PC-3 (cell line): ENCODE data around the gene SLIT1. TPM values are rescaled to one million over a fixed set of nuclear protein-coding genes. Genes with fewer than 3 reads are reported as not detected.

ENCODE experiments used
- ATAC-seq: fragments of 200-7000 bp; cut with Tn5 transposase; 2 replicates; pipeline ENCODE4 v1.9.1; 2020; ENCODE audit warnings: mild to moderate bottlenecking, moderate library complexity
- BruUV-seq: library from RNA; stranded (reverse); fragments of 400-500 nt; replicated peaks from 2 replicates; lab custom pipeline; 2021; lab: Mats Ljungman, UMichigan
- CTCF ChIA-PET: fragments of 300-600 bp; sonication (Branson Sonifier 250); formaldehyde crosslinking; loops from one replicate; lab custom pipeline; 2022; ENCODE audit warnings: antibody characterized with exemption; lab: Charles Lee
- POLR2A ChIA-PET: fragments of 300-600 bp; sonication (Branson Sonifier 250); formaldehyde crosslinking; loops from one replicate; lab custom pipeline; 2022; ENCODE audit warnings: antibody characterized with exemption; ENCODE audit not compliant: unreplicated experiment; lab: Charles Lee
- DNase-seq: peaks from one replicate; pipeline ENCODE4 v3.0.0-alpha.2; 2015
- H2AFZ ChIP-seq: fragments of 300-600 bp; sonication (generic); 2 replicates; pipeline ENCODE4 v1.6.0; 2016; ENCODE audit warnings: antibody characterized with exemption, low read length
- H3F3A ChIP-seq: fragments of 300-600 bp; sonication (generic); one replicate; pipeline ENCODE4 v1.6.0; 2017; ENCODE audit warnings: antibody characterized with exemption, low read length, control low read depth, mild to moderate bottlenecking; ENCODE audit not compliant: unreplicated experiment
- H3K27ac ChIP-seq: fragments of 300-600 bp; sonication (generic); 2 replicates; pipeline ENCODE4 v1.5.1; 2016; ENCODE audit warnings: mild to moderate bottlenecking, low read length
- H3K27me3 ChIP-seq: fragments of 300-600 bp; sonication (generic); 2 replicates; pipeline ENCODE4 v1.6.1; 2016; ENCODE audit warnings: low read length, mixed read lengths
- H3K36me3 ChIP-seq: fragments of 300-600 bp; sonication (generic); 2 replicates; pipeline ENCODE4 v1.6.1; 2016; ENCODE audit warnings: low read depth, mixed run types, low read length, mixed read lengths
- H3K4me1 ChIP-seq: fragments of 300-600 bp; sonication (generic); 2 replicates; pipeline ENCODE4 v1.5.1; 2016; ENCODE audit warnings: low read length; ENCODE audit not compliant: insufficient read depth
- H3K4me2 ChIP-seq: fragments of 300-600 bp; sonication (generic); 2 replicates; pipeline ENCODE4 v1.6.0; 2016; ENCODE audit warnings: low read length
- H3K4me3 ChIP-seq: fragments of 300-600 bp; sonication (generic); 2 replicates; pipeline ENCODE4 v1.5.1; 2016; ENCODE audit warnings: mild to moderate bottlenecking, low read length, mixed read lengths
- H3K79me2 ChIP-seq: fragments of 300-600 bp; sonication (generic); 2 replicates; pipeline ENCODE4 v1.6.1; 2017; ENCODE audit warnings: low read length, mixed read lengths
- H3K9ac ChIP-seq: fragments of 300-600 bp; sonication (generic); 2 replicates; pipeline ENCODE4 v1.6.0; 2016; ENCODE audit warnings: mild to moderate bottlenecking, low read length
- H3K9me2 ChIP-seq: fragments of 300-600 bp; sonication (generic); replicated peaks from 2 replicates; pipeline ENCODE4 v1.6.1; 2016; ENCODE audit warnings: mixed run types, low read length, mixed read lengths
- H3K9me3 ChIP-seq: fragments of 300-600 bp; sonication (generic); 2 replicates; pipeline ENCODE4 v1.6.1; 2016; ENCODE audit warnings: low read length, mixed read lengths
- H4K20me1 ChIP-seq: fragments of 300-600 bp; sonication (generic); 2 replicates; pipeline ENCODE4 v1.6.1; 2016; ENCODE audit warnings: low read length, mixed read lengths
- EZH2 ChIP-seq: fragments of 300-600 bp; sonication (generic); IDR thresholded peaks from one replicate; pipeline ENCODE4 v1.6.1; 2017; ENCODE audit warnings: antibody characterized with exemption, mild to moderate bottlenecking, low read length; ENCODE audit not compliant: unreplicated experiment
- EZH2phosphoT487 ChIP-seq: fragments of 300-600 bp; sonication (generic); IDR thresholded peaks from 2 replicates; pipeline ENCODE4 v1.6.1; 2018; ENCODE audit warnings: mild to moderate bottlenecking, antibody characterized with exemption, low read length, borderline replicate concordance
- intact Hi-C: fragments of 100-400 bp; cut with micrococcal nuclease; formaldehyde crosslinking; loops from 2 replicates; pipeline ENCODE4 v1.9.0; 2023
- total RNA-seq: library from RNA; depleted of rRNA; stranded (reverse); fragments of >200 nt; gene quantifications from 2 replicates; pipeline ENCODE4 v1.2.3, GENCODE V29; 2014
- TF ChIP-seq, protein P1 (sequence below): fragments of 300-600 bp; sonication (generic); conservative IDR thresholded peaks from 2 replicates; pipeline ENCODE4 v1.5.1; 2017; ENCODE audit warnings: antibody characterized with exemption, low read depth, mild to moderate bottlenecking, low read length

SLIT1 gene
- total RNA-seq, 1 experiment from 2014 or later = not detected

DNA sequence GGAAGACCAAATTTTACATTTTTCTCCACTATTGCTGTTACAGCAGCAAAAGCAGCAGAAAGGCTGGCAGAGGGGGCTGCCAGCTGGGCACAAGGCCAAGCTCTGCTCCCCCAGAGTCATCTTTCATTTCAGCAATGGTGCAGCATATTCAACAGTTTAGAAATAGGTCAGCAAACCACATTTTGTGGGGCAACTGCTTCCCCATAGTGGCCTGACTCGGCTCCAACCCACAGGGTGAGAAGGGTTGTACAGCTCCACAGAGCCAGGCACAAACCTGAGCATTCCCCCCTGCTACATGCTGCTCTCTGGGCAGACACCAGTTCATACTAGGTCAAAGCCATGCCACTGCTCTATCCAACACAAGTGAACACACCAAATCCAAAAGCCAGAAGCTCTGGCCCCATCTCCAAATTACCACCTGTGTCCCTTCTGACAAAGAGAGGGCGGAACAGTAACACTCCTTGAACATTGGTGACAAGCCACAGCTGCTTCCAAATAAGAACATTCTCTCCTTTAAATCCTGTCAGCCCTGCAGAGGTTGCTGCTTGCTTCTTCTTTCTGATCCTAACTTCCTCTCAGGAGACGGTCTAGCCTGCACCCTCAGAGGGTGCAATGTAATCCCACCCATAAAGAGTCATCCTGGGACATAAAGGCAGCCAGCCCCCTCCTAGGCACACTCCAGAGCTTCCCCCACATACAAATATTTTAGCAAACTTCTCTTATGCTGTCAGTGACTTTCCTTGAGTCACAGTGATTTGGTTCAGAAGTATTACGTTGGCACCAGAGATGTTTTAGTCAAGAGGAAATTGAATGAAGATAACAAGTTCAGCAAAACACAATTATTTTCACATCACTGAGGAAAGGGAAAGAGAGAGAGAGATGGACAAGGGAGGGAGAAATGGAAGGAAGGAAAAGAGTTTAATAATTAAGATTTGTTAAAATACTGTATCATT lies 39.0 kb upstream of the SLIT1 start:
- no peak for TF ChIP-seq EZH2phosphoT487
- no peak for TF ChIP-seq EZH2
- TF ChIP-seq, protein P1, sequence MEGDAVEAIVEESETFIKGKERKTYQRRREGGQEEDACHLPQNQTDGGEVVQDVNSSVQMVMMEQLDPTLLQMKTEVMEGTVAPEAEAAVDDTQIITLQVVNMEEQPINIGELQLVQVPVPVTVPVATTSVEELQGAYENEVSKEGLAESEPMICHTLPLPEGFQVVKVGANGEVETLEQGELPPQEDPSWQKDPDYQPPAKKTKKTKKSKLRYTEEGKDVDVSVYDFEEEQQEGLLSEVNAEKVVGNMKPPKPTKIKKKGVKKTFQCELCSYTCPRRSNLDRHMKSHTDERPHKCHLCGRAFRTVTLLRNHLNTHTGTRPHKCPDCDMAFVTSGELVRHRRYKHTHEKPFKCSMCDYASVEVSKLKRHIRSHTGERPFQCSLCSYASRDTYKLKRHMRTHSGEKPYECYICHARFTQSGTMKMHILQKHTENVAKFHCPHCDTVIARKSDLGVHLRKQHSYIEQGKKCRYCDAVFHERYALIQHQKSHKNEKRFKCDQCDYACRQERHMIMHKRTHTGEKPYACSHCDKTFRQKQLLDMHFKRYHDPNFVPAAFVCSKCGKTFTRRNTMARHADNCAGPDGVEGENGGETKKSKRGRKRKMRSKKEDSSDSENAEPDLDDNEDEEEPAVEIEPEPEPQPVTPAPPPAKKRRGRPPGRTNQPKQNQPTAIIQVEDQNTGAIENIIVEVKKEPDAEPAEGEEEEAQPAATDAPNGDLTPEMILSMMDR = no peak
- no peak overlapping the region for H3K4me3 ChIP-seq
- H3K79me2 ChIP-seq = no peaks in the 10 kb centered on the region
- no peaks in the 10 kb centered on the region for H3K9me3 ChIP-seq
- ChIA-PET POLR2A (no interaction called here), CTCF (no interaction called here)
- peaks cover 13% of the 10 kb centered on the region for H3K4me1 ChIP-seq
- DNase-seq (no peak), ATAC-seq (no peak)
- H3K9me2 ChIP-seq = no peaks in the 10 kb centered on the region
- no peaks in the 10 kb centered on the region for H4K20me1 ChIP-seq
- intact Hi-C loops = no loop called here
- no peaks in the 10 kb centered on the region for H3K27me3 ChIP-seq
- no peak overlapping the region for H2AFZ ChIP-seq
- no peak overlapping the region for H3K4me2 ChIP-seq
- H3F3A ChIP-seq = no peaks in the 10 kb centered on the region
- no peak overlapping the region for H3K27ac ChIP-seq
- no TSS peak for BruUV-seq
- no peak overlapping the region for H3K9ac ChIP-seq
- no peaks in the 10 kb centered on the region for H3K36me3 ChIP-seq

- no peaks in the 10 kb centered on the region for H3K9me3 ChIP-seq
- no peak for ATAC-seq
- no peaks in the 10 kb centered on the region for H3K27me3 ChIP-seq
- H3K79me2 ChIP-seq = no peaks in the 10 kb centered on the region
- no peaks in the 10 kb centered on the region for H3K9me2 ChIP-seq
- H2AFZ ChIP-seq = no peak overlapping the region
- no peak overlapping the region for H3K4me3 ChIP-seq
- no peak overlapping the region for H3K4me2 ChIP-seq
- H3F3A ChIP-seq = no peaks in the 10 kb centered on the region
- no peaks in the 10 kb centered on the region for H4K20me1 ChIP-seq
- H3K4me1 ChIP-seq = peaks cover 7% of the 10 kb centered on the region
- BruUV-seq = no TSS peak
- POLR2A ChIA-PET = no interaction called here
- no peak for TF ChIP-seq EZH2phosphoT487
- TF ChIP-seq, protein P1 = no peak
- TF ChIP-seq EZH2 = no peak
- H3K36me3 ChIP-seq = no peaks in the 10 kb centered on the region
- no peak overlapping the region for H3K27ac ChIP-seq
- intact Hi-C loops = no loop called here
- no peak overlapping the region for H3K9ac ChIP-seq
- CTCF ChIA-PET = no interaction called here
- DNase-seq = no peak
Observed at GRCh38 chr10:97222326-97222961, 36.7 kb upstream of the SLIT1 start.

DNA sequence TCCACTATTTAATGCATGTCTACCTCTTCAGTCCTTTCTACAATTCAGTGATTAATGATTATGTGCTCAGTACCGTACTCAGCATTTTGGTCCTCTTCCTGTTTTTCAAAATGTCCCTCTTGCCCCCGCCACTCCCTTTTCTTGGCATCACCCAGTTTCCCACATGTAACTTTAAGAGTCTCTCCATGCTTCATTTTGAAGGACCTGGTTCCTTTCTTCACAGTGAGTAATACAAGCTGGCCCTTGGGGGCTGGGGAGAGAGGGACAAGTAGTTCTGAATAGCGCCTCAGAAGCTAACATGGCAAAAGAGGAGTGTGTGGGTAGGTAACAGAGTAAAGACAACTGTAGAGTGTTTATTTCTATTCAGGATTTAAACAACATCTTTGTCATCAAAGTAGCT lies 34.6 kb upstream of the SLIT1 start:
- POLR2A ChIA-PET = no interaction called here
- TF ChIP-seq EZH2phosphoT487 (no peak), EZH2 (no peak)
- TF ChIP-seq, protein P1 = no peak
- Histone ChIP-seq H3K9me3 (no peaks in the 10 kb centered on the region), H3K9ac (no peak overlapping the region), H2AFZ (no peak overlapping the region), H3K4me2 (no peak overlapping the region), H4K20me1 (no peaks in the 10 kb centered on the region), H3F3A (no peaks in the 10 kb centered on the region), H3K79me2 (no peaks in the 10 kb centered on the region), H3K27ac (no peak overlapping the region), H3K4me3 (no peak overlapping the region), H3K27me3 (no peaks in the 10 kb centered on the region), H3K4me1 (peaks cover 8% of the 10 kb centered on the region), H3K36me3 (no peaks in the 10 kb centered on the region), H3K9me2 (no peaks in the 10 kb centered on the region)
- CTCF ChIA-PET = no interaction called here
- DNase-seq (no peak), ATAC-seq (no peak)
- intact Hi-C loops = no loop called here
- BruUV-seq = no TSS peak
